ENCODE measurements around the gene PSMA2.

DNA sequence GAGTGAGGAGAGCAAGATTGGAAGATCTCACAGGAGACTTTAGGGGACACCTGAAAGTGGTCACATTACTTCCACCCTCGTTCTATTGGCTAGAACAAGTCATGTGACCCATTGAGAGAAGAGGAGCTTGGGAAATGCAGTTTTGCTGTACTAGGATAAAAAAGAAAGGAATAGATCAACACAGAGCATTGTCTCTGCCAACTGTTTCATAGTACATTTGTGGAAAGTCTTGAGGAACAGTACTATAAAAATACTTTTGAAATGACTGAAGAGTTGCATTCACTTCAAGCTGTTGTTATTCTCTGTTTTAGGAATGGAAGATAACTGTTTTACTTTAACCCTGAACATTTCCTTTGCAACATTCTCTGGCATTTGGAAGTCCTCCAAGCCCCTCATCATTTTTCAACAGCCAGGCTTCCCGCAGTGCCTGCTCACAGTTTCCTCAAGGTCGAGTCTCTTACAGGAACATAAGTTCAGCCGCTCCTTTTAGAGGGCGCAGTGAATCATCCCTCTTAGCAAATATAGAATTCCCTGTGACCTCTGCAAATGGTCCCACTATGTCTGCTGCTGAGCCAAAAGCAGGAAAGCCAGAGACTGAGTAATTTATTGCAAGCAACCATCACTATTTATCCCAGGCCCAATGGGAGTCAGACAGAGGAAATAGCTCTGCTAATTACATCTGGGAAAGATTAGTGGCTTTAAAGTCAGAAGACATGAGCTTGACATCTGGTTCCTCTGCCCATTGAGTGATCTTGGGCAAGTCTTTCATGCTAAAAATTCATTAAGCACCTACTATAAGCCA, 40.9 kb upstream of the PSMA2 start:
- TF ChIP-seq, protein P1, sequence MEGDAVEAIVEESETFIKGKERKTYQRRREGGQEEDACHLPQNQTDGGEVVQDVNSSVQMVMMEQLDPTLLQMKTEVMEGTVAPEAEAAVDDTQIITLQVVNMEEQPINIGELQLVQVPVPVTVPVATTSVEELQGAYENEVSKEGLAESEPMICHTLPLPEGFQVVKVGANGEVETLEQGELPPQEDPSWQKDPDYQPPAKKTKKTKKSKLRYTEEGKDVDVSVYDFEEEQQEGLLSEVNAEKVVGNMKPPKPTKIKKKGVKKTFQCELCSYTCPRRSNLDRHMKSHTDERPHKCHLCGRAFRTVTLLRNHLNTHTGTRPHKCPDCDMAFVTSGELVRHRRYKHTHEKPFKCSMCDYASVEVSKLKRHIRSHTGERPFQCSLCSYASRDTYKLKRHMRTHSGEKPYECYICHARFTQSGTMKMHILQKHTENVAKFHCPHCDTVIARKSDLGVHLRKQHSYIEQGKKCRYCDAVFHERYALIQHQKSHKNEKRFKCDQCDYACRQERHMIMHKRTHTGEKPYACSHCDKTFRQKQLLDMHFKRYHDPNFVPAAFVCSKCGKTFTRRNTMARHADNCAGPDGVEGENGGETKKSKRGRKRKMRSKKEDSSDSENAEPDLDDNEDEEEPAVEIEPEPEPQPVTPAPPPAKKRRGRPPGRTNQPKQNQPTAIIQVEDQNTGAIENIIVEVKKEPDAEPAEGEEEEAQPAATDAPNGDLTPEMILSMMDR (IDR thresholded peaks at IDR 0.05; ENCODE audit: insufficient read depth, low read length, poor library complexity, severe bottlenecking), result no peak
- TF ChIP-seq EZH2phosphoT487 (conservative IDR thresholded peaks at IDR 0.05; ENCODE audit: low read length), result no peak
